GM18858 (cell line): ENCODE measurements around the gene GPR84.
"Not testable (repeated sequence)": the region's sequence is repeated elsewhere in the genome, so short reads cannot be mapped to it uniquely, and the experiment has no call there.

Experiments
- ATAC-seq: cut with Tn5 transposase; IDR thresholded peaks from one replicate; pipeline ENCODE4 v1.9.1; 2021; ENCODE audit not compliant: unreplicated experiment

Gene GPR84

DNA sequence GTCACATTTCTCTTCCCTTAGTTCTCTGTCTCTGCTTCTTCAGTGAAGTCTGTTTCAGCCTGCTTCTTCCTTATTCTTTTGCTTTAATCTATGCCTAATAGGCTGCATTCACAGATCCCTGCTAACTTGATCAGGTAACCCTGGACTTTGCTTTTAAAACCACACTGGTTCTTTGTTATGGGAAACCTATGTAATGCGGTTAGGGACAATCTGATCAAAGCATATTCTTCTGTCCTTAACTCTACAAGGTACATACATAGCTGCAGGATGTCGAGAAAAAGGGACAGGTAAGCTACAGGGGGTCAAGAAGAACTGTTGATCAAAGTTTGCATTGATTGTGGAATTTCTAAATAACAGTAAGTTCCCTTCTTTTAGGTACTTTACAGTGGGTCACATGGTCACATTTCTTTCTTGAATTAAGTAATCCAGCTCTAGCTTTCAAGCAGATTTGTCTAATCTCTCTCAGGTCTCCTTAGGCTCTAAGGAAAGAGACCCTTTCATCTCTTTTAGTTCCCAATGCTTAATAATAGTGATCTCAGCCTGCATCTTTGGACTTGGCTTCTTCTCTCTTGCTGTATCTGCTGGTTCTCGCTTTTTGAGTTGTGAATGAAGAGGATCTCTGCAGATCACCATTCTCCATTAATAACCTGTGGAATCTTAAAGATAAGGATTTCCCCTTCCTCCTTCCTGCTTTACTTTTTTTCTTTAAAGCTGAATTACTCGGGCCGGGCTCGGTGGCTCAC is 35.5 kb downstream of the GPR84 start:
- ATAC-seq: no peak

DNA sequence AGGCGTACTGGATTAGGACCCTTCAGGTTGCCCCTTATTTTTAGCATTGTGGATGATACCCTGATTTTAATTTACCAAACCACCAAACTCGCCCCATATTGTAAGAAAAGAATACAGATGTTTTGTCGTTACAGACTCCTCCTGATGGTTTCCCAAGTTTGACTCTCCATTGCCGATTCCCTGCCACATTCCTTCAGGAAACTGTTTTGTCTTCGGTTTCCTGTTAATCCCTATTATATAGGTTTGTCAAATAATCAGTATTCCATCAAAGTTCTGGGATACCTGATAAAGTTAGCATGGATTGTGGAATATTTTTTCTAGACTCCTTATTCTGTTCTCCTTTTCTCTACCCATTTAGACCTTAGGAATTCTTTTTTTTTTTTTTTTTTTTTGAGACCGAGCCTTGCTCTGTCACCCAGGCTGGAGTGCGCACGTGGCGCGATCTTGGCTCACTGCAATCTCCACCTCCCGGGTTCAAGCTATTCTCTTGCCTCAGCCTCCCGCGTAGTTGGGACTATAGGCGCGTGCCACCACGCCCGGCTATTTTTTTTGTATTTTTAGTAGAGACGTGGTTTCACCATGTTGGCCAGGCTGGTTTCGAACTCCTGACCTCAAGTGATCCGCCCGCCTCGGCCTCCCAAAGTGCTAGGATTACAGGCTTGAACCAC is 38.7 kb downstream of the GPR84 start:
- ATAC-seq: not testable (repeated sequence)

DNA sequence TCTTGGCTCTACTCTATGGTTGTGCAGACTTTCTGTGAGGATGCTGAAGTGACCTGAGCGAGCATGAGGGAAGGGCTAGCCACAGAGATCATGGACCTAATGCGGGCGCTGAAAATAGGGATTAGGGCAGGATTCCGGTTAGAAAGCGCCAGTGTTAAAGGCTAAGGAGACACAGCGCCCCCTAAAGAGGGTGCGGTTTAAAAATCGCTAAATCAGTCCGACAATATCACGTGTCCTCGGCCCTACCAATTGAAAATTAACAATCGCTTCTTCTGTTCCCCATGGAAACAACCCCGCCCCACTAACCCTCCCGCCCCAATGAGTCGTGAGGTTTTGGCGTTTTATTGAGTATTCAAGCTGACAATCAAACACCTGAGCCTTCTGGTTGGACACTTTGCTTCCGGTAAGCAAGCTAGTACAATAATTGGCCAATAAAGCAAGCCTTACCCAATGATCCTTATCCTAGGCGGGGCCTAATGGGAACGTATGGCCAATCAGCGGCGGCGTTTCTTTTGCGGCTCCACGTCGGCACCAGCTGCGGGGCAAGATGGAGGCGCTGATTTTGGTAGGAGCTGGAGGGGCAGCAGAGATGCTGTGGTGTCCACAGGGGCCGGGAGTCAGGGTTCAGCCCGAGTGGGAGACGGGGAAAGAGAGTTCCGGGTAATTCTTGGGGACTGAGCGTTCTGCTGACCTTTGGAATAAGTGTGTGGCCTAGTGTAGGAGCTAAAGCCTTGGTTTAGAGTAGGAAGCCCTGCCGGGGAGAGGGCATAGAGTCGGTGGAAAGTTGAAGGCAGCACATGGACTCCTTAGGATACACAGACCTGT is 39.5 kb downstream of the GPR84 start, which contains the start of gene COPZ1:
Gene COPZ1 (plus strand): TSS at position 515 of the 825 bp plus-strand sequence. CDS start 33 bp downstream, at position 548.
- ATAC-seq: peak; percentile 97

DNA sequence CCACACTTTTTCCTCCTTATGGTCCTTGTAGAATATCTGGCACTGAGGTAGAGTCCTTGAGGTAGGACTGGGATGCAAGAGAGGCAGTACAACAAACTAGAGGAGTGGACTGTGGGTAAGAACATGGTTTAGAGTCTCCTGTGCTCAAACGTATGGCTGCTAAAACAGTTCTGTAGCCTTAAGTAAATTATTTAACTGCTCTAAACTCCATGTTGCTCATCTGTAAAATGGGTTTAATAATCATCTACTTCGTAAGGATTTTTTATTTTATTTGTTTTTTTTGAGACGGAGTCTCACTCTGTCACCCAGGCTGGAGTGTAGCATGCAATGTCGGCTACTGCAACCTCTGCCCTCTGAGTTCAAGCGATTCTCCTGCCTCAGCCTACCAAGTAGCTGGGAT is 42.9 kb downstream of the GPR84 start:
- ATAC-seq: no peak
